ENCODE measurements around the gene TNFSF8.

TNFSF8 gene

DNA sequence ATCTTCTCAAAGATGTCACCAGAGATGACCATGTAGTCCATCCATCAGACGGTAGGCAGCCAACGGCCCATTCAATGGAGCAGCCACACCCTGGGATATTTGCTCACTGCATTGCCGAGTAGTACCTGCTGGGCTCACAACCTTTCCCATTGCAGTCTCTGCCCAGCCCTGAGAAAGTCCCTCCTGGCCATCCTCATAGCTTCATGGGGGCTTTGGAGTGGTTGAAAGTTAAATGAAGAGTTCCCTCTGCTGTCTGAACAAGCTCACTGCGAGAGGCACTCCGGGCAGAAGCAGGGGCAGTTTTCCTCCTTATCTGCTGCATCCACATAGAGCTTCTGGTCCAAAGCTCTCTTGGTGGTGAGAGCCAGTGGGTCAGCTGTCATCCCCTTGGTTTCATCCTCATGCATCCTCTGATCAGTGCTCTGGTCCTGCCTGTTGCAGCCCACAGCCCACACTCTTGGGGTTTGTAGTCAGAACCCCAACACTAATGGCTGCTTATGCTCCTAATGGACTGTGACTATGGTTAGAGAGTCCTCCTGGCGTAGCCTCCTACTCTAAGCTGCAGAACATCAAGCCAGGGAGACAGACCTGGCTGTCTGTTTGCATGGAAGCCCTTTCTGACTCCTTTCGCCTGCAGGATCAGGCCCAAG lies 23.3 kb downstream of the TNFSF8 start:
- peak; percentile 69 for TF ChIP-seq ZNF654 (tag by site-specific recombination; IDR thresholded peaks at IDR 0.05; ENCODE audit: low read depth)
- peak; percentile 64; the same call in 1 of the 2 replicates for TF ChIP-seq ZNF449 (tag by site-specific recombination; IDR thresholded peaks at IDR 0.05)
- peak; percentile 49 for TF ChIP-seq CTCF (tag by site-specific recombination; IDR thresholded peaks at IDR 0.05)
- TF ChIP-seq KLF8 (tag by site-specific recombination; IDR thresholded peaks at IDR 0.05), result no peak
- no peaks in the 10 kb centered on the region for H3K36me3 ChIP-seq (ENCODE audit: control insufficient read depth in 2 of 2, insufficient read depth in 1 of 2, low read length in 2 of 2)
- H3K4me1 ChIP-seq (ENCODE audit: control insufficient read depth, insufficient read depth, low read length), result peaks cover 9% of the 10 kb centered on the region
- H3K27ac ChIP-seq (ENCODE audit: extremely low read depth, low read depth, low read length), result peak overlapping the region; percentile 9; the same call in 1 of the 2 replicates
- CTCF ChIA-PET, result interaction anchor here (0.6 to 10.6 kb wide), 65 partner anchors 8 to 1264 kb away, joined by 3 to 311 read pairs (median 5); partner anchors contain the start of genes TEX48 and TNFSF15
- no peaks in the 10 kb centered on the region for H3K9me3 ChIP-seq (ENCODE audit: control insufficient read depth, insufficient read depth, low read depth, low read length)
- POLR2A ChIA-PET, result interaction anchor here (0.6 to 1.3 kb wide), 6 partner anchors 12 to 232 kb away, joined by 3 to 4 read pairs (median 4); no protein-coding TSS in a partner anchor
- H3K4me3 ChIP-seq (ENCODE audit: low read depth, low read length), result no peak overlapping the region

GRCh38 chr9:114905170-114905940 lies 25.0 kb downstream of the TNFSF8 start:
- CTCF ChIA-PET, result interaction anchor here (0.6 to 10.6 kb wide), 23 partner anchors 10 to 750 kb away, joined by 3 to 311 read pairs (median 4); partner anchors contain the start of genes COL27A1 and TEX48
- Histone ChIP-seq H3K36me3 (ENCODE audit: control insufficient read depth in 2 of 2, insufficient read depth in 1 of 2, low read length in 2 of 2) (no peaks in the 10 kb centered on the region), H3K27ac (ENCODE audit: extremely low read depth, low read depth, low read length) (no peak overlapping the region), H3K4me1 (ENCODE audit: control insufficient read depth, insufficient read depth, low read length) (peaks cover 9% of the 10 kb centered on the region), H3K9me3 (ENCODE audit: control insufficient read depth, insufficient read depth, low read depth, low read length) (no peaks in the 10 kb centered on the region), H3K4me3 (ENCODE audit: low read depth, low read length) (no peak overlapping the region)
- POLR2A ChIA-PET, result interaction anchor here (0.6 kb wide), 1 partner anchor 48 kb away, joined by 4 read pairs; no protein-coding TSS in a partner anchor
- no peak for TF ChIP-seq ZNF121 (tag by site-specific recombination; IDR thresholded peaks at IDR 0.05)
- no peak for TF ChIP-seq ZSCAN23 (tag by site-specific recombination; IDR thresholded peaks at IDR 0.05)
- TF ChIP-seq SALL2 (tag by site-specific recombination; IDR thresholded peaks at IDR 0.05; ENCODE audit: borderline replicate concordance), result no peak
- no peak for TF ChIP-seq ZNF513 (tag by site-specific recombination; IDR thresholded peaks at IDR 0.05)
- TF ChIP-seq ZBTB7A (tag by site-specific recombination; IDR thresholded peaks at IDR 0.05; ENCODE audit: low read depth), result no peak

DNA sequence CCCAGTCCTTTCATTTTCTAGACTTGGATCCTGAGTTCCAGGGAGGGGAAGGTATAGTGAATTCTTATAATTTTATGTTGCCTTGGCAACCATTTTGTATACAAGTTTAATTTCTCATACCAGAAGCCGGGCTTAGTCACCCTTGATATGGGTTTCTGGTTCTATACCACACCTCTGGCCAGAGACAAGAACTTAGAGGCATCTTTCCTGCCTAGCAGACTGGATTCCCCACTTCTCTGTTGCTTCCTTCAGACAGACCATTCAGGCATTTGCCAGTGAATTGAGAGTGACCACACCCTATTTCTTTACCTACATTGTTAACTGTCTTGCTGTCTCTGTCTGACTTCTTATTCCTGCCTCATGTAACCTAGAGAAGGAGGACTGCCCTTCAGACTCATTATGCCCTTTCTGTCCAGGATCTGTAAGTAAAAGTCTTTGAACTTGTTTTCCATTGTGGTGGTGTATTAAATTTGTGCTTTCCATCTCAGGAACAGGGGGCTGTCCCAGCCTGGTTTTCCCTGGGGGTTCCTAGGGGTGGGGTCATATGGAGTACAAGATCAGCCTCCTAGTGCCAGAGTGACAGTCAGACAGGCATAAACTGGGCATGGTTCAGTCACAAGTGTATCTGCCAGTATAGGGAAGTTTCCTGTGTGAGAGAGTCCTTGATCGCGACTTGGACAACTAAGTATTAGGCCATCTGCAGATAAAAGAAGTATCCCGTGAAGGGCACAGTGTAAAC lies 27.4 kb downstream of the TNFSF8 start:
- no peak overlapping the region for H3K4me3 ChIP-seq (ENCODE audit: low read depth, low read length)
- POLR2A ChIA-PET, result no interaction called here
- H3K9me3 ChIP-seq (ENCODE audit: control insufficient read depth, insufficient read depth, low read depth, low read length), result no peaks in the 10 kb centered on the region
- H3K4me1 ChIP-seq (ENCODE audit: control insufficient read depth, insufficient read depth, low read length), result no peaks in the 10 kb centered on the region
- no peaks in the 10 kb centered on the region for H3K36me3 ChIP-seq (ENCODE audit: control insufficient read depth in 2 of 2, insufficient read depth in 1 of 2, low read length in 2 of 2)
- no peak overlapping the region for H3K27ac ChIP-seq (ENCODE audit: extremely low read depth, low read depth, low read length)
- CTCF ChIA-PET, result interaction anchor here (0.7 to 10.6 kb wide), 4 partner anchors 111 to 224 kb away, joined by 3 to 311 read pairs (median 150); partner anchors contain the start of gene TEX48
- no peak for TF ChIP-seq ZNF558 (tag by site-specific recombination; IDR thresholded peaks at IDR 0.05)
- TF ChIP-seq, protein P1, sequence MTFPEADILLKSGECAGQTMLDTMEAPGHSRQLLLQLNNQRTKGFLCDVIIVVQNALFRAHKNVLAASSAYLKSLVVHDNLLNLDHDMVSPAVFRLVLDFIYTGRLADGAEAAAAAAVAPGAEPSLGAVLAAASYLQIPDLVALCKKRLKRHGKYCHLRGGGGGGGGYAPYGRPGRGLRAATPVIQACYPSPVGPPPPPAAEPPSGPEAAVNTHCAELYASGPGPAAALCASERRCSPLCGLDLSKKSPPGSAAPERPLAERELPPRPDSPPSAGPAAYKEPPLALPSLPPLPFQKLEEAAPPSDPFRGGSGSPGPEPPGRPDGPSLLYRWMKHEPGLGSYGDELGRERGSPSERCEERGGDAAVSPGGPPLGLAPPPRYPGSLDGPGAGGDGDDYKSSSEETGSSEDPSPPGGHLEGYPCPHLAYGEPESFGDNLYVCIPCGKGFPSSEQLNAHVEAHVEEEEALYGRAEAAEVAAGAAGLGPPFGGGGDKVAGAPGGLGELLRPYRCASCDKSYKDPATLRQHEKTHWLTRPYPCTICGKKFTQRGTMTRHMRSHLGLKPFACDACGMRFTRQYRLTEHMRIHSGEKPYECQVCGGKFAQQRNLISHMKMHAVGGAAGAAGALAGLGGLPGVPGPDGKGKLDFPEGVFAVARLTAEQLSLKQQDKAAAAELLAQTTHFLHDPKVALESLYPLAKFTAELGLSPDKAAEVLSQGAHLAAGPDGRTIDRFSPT (tag by site-specific recombination; IDR thresholded peaks at IDR 0.05), result no peak
